ENCODE data around the gene CCDC149. TPM values are rescaled to one million over a fixed set of nuclear protein-coding genes. Genes with fewer than 3 reads are reported as not detected.
A peak's percentile ranks its signal among the peaks of the same experiment; 100 is the strongest.

Gene CCDC149
- total RNA-seq, 2 donors from 2014 or later: 4.9 to 5.5 TPM

- H3K4me1 Mint-ChIP-seq: peaks cover 13% of the 10 kb centered on the region
- no peak overlapping the region for H3K27ac ChIP-seq (ENCODE audit: low read depth, low read length)
- 80 to 92% methylated on average over 1 to 4 of the region's 4 CpGs for WGBS, 2 experiments (ENCODE audit: insufficient coverage in 1 of 2, insufficient read length in 1 of 2)
- H3K36me3 Mint-ChIP-seq (ENCODE audit: low read depth): no peaks in the 10 kb centered on the region
- no peaks in the 10 kb centered on the region for H3K9me3 ChIP-seq (ENCODE audit: control insufficient read depth, low read length)
- peaks cover 6% of the 10 kb centered on the region for H3K9me3 Mint-ChIP-seq
- no peak for TF ChIP-seq CTCF (conservative IDR thresholded peaks at IDR 0.05)
- no peaks in the 10 kb centered on the region for H3K36me3 ChIP-seq (ENCODE audit: control insufficient read depth, insufficient read depth, low read length)
- H3K4me1 ChIP-seq (ENCODE audit: control insufficient read depth, insufficient read depth, low read length): no peaks in the 10 kb centered on the region
- H3K4me3 ChIP-seq (ENCODE audit: low read length): no peak overlapping the region
- no peak overlapping the region for H3K4me3 Mint-ChIP-seq
- no peak for DNase-seq
- H3K9ac ChIP-seq (ENCODE audit: extremely low read depth, low read length, poor library complexity, severe bottlenecking): no peak overlapping the region
- no peak overlapping the region for H3K27ac Mint-ChIP-seq
- H3K27me3 ChIP-seq (ENCODE audit: control insufficient read depth, insufficient read depth, low read length, poor library complexity, severe bottlenecking): no peaks in the 10 kb centered on the region
- peaks cover 16% of the 10 kb centered on the region for H3K27me3 Mint-ChIP-seq (ENCODE audit: insufficient read depth)
These were observed 142.2 kb downstream of the CCDC149 start for GRCh38 chr4:24770667-24771066.

- peaks cover 13% of the 10 kb centered on the region for H3K4me1 Mint-ChIP-seq
- DNase-seq: peak; percentile 55
- WGBS, 2 experiments (ENCODE audit: insufficient coverage in 1 of 2, insufficient read length in 1 of 2): 89% methylated on average over 3 of the region's 3 CpGs
These were observed 142.7 kb downstream of the CCDC149 start for GRCh38 chr4:24770032-24770584.

GRCh38 chr4:24769571-24769970 is 143.3 kb downstream of the CCDC149 start:
- WGBS, 2 experiments (ENCODE audit: insufficient coverage in 1 of 2, insufficient read length in 1 of 2): 85 to 90% methylated on average over 2 of the region's 2 CpGs
- Histone ChIP-seq H3K9me3 (ENCODE audit: control insufficient read depth, low read length) (no peaks in the 10 kb centered on the region), H3K9ac (ENCODE audit: extremely low read depth, low read length, poor library complexity, severe bottlenecking) (no peak overlapping the region), H3K27ac (ENCODE audit: low read depth, low read length) (no peak overlapping the region), H3K36me3 (ENCODE audit: control insufficient read depth, insufficient read depth, low read length) (no peaks in the 10 kb centered on the region), H3K27me3 (ENCODE audit: control insufficient read depth, insufficient read depth, low read length, poor library complexity, severe bottlenecking) (no peaks in the 10 kb centered on the region), H3K4me1 (ENCODE audit: control insufficient read depth, insufficient read depth, low read length) (no peaks in the 10 kb centered on the region), H3K4me3 (ENCODE audit: low read length) (no peak overlapping the region)
- DNase-seq: no peak
- no peak for TF ChIP-seq CTCF (conservative IDR thresholded peaks at IDR 0.05)
- peaks cover 10% of the 10 kb centered on the region for H3K27me3 Mint-ChIP-seq (ENCODE audit: insufficient read depth)
- H3K36me3 Mint-ChIP-seq (ENCODE audit: low read depth): no peaks in the 10 kb centered on the region
- H3K9me3 Mint-ChIP-seq: peaks cover 6% of the 10 kb centered on the region
- H3K4me1 Mint-ChIP-seq: peaks cover 13% of the 10 kb centered on the region
- no peak overlapping the region for H3K27ac Mint-ChIP-seq
- H3K4me3 Mint-ChIP-seq: no peak overlapping the region

More at GRCh38 chr4:24770032-24770584, 142.7 kb downstream of the CCDC149 start:
- Mint-ChIP-seq H3K9me3 (peaks cover 6% of the 10 kb centered on the region), H3K36me3 (ENCODE audit: low read depth) (no peaks in the 10 kb centered on the region), H3K27me3 (ENCODE audit: insufficient read depth) (peaks cover 14% of the 10 kb centered on the region), H3K27ac (no peak overlapping the region), H3K4me3 (no peak overlapping the region)
- Histone ChIP-seq H3K4me1 (ENCODE audit: control insufficient read depth, insufficient read depth, low read length) (no peaks in the 10 kb centered on the region), H3K9me3 (ENCODE audit: control insufficient read depth, low read length) (no peaks in the 10 kb centered on the region), H3K36me3 (ENCODE audit: control insufficient read depth, insufficient read depth, low read length) (no peaks in the 10 kb centered on the region), H3K9ac (ENCODE audit: extremely low read depth, low read length, poor library complexity, severe bottlenecking) (no peak overlapping the region), H3K27me3 (ENCODE audit: control insufficient read depth, insufficient read depth, low read length, poor library complexity, severe bottlenecking) (no peaks in the 10 kb centered on the region), H3K27ac (ENCODE audit: low read depth, low read length) (no peak overlapping the region), H3K4me3 (ENCODE audit: low read length) (no peak overlapping the region)
- no peak for TF ChIP-seq CTCF (conservative IDR thresholded peaks at IDR 0.05)
